Measurements from ENCODE around the gene UBN2. TPM values are rescaled to one million over a fixed set of nuclear protein-coding genes. Genes with fewer than 3 reads are reported as not detected.
"Not testable (repeated sequence)": the region's sequence is repeated elsewhere in the genome, so short reads cannot be mapped to it uniquely, and the experiment has no call there.

Gene UBN2
- total RNA-seq (10 to 100 TPM; 15.4 to 17.8 TPM), total RNA-seq (27.5 to 38.7 reads per million in 2 donors)

DNA sequence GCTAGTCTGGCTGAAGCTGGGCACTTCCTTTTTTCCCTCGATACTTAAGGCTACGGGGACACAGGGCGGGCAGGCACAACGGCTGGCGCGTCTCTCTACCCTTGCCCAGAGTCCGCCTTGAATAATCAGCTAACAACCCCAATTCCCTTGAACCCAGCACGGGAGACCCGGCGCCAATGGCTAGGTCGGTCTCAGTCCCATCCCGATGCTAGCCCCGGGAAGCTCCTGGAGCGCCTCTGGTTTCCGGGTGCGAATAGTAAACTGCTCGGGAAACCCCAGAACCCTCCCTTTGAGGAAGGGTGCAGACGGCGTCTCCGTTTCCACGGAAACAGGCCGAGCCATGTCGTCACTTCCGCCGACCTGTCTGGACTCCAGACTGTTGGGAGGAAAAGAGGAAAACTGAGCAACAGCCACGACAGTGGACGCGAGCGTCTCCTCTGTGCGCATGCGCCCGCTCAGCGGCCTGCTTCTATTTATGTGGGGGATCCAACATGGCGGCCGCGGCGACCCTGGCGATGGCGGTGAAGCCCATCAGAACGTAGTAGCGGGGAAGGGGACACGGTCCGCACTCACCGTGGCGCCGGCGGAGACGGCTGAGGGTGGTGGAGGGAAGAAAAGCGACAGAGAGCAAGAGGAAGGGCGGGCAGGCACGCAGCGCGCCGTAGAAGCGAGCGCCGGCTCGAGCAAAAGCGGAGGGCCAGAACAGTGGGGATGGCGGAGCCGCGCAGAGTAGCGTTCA, at the start of gene UBN2:
Gene UBN2 (plus strand): TSS at position 464 of the 739 bp plus-strand sequence. CDS start 248 bp downstream, at position 712.
- H3K27ac Mint-ChIP-seq, result peak within 1 kb of the TSS; percentile 98
- peak within 1 kb of the TSS; percentile 100 for H3K4me3 Mint-ChIP-seq
- peaks cover 4% of the 10 kb centered on the region for H3K36me3 Mint-ChIP-seq (ENCODE audit: low read depth)
- peaks cover 22% of the 10 kb centered on the region for H3K4me1 Mint-ChIP-seq
- DNase-seq, result peak; percentile 72 to 81 (median 74)
- no peaks in the 10 kb centered on the region for H3K9me3 ChIP-seq (ENCODE audit: control insufficient read depth, low read length, poor library complexity, severe bottlenecking)
- ATAC-seq, result peak; percentile 79
- peaks cover 10% of the 10 kb centered on the region for H3K27me3 Mint-ChIP-seq

- DNase-seq, result no peak
- no peaks in the 10 kb centered on the region for H3K27me3 Mint-ChIP-seq
- no peaks in the 10 kb centered on the region for H3K9me3 ChIP-seq (ENCODE audit: control insufficient read depth, low read length, poor library complexity, severe bottlenecking)
- peaks cover 10% of the 10 kb centered on the region for H3K36me3 Mint-ChIP-seq (ENCODE audit: low read depth)
- no peak overlapping the region for H3K27ac Mint-ChIP-seq
- ATAC-seq, result no peak
- no peak overlapping the region for H3K4me3 Mint-ChIP-seq
- peaks cover 8% of the 10 kb centered on the region for H3K4me1 Mint-ChIP-seq
These were observed 49.6 kb upstream of the UBN2 start for GRCh38 chr7:139181404-139181803.

- no peak overlapping the region for H3K27ac Mint-ChIP-seq
- no peaks in the 10 kb centered on the region for H3K9me3 ChIP-seq (ENCODE audit: control insufficient read depth, low read length, poor library complexity, severe bottlenecking)
- peaks cover 9% of the 10 kb centered on the region for H3K4me1 Mint-ChIP-seq
- ATAC-seq (no peak), DNase-seq (no peak)
- H3K36me3 Mint-ChIP-seq (ENCODE audit: low read depth), result peaks cover 10% of the 10 kb centered on the region
- H3K4me3 Mint-ChIP-seq, result no peak overlapping the region
- H3K27me3 Mint-ChIP-seq, result no peaks in the 10 kb centered on the region
These were observed 48.7 kb upstream of the UBN2 start for GRCh38 chr7:139182363-139182762.

DNA sequence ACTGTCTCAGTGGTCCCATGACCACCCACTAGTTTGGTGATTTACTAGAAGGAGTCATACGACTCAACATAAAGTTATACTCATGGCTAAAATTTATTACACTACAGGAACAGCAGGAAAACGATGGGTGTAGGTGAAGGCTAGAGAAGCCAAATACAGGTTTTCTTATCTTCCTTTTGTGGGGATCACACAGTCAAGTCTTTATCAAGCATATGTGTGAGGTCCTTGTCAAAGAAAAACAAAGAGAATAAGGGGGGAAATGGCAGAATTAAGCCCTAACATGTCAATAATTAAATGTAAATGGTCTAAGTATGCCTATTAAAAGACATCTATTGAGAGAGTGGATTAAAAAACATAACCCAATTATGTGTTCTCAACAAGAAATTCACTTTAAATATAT, 47.8 kb upstream of the UBN2 start:
- DNase-seq (no peak), ATAC-seq (no peak)
- no peaks in the 10 kb centered on the region for H3K27me3 Mint-ChIP-seq
- peaks cover 10% of the 10 kb centered on the region for H3K36me3 Mint-ChIP-seq (ENCODE audit: low read depth)
- H3K9me3 ChIP-seq (ENCODE audit: control insufficient read depth, low read length, poor library complexity, severe bottlenecking), result no peaks in the 10 kb centered on the region
- no peak overlapping the region for H3K4me3 Mint-ChIP-seq
- H3K4me1 Mint-ChIP-seq, result peaks cover 9% of the 10 kb centered on the region
- H3K27ac Mint-ChIP-seq, result no peak overlapping the region

- no peaks in the 10 kb centered on the region for H3K9me3 ChIP-seq (ENCODE audit: control insufficient read depth, low read length, poor library complexity, severe bottlenecking)
- Mint-ChIP-seq H3K27ac (no peak overlapping the region), H3K4me1 (peaks cover 9% of the 10 kb centered on the region), H3K27me3 (no peaks in the 10 kb centered on the region), H3K36me3 (ENCODE audit: low read depth) (peaks cover 10% of the 10 kb centered on the region), H3K4me3 (no peak overlapping the region)
- no peak for ATAC-seq
- no peak for DNase-seq
These were observed 47.1 kb upstream of the UBN2 start for GRCh38 chr7:139183878-139184338.

GRCh38 chr7:139186146-139186545, 44.9 kb upstream of the UBN2 start:
- H3K4me1 Mint-ChIP-seq, result peaks cover 9% of the 10 kb centered on the region
- no peak overlapping the region for H3K27ac Mint-ChIP-seq
- no peak overlapping the region for H3K4me3 Mint-ChIP-seq
- no peaks in the 10 kb centered on the region for H3K27me3 Mint-ChIP-seq
- peaks cover 9% of the 10 kb centered on the region for H3K36me3 Mint-ChIP-seq (ENCODE audit: low read depth)
- ATAC-seq (no peak), DNase-seq (no peak)
- H3K9me3 ChIP-seq (ENCODE audit: control insufficient read depth, low read length, poor library complexity, severe bottlenecking), result no peaks in the 10 kb centered on the region

- no peak overlapping the region for H3K4me3 Mint-ChIP-seq
- DNase-seq (no peak), ATAC-seq (no peak)
- no peaks in the 10 kb centered on the region for H3K27me3 Mint-ChIP-seq
- H3K36me3 Mint-ChIP-seq (ENCODE audit: low read depth), result no peaks in the 10 kb centered on the region
- no peak overlapping the region for H3K27ac Mint-ChIP-seq
- H3K9me3 ChIP-seq (ENCODE audit: control insufficient read depth, low read length, poor library complexity, severe bottlenecking), result no peaks in the 10 kb centered on the region
- H3K4me1 Mint-ChIP-seq, result peaks cover 4% of the 10 kb centered on the region
These were observed 41.7 kb upstream of the UBN2 start for GRCh38 chr7:139189357-139189756.

- no peaks in the 10 kb centered on the region for H3K9me3 ChIP-seq (ENCODE audit: control insufficient read depth, low read length, poor library complexity, severe bottlenecking)
- Mint-ChIP-seq H3K27ac (no peak overlapping the region), H3K4me1 (no peaks in the 10 kb centered on the region), H3K4me3 (no peak overlapping the region), H3K27me3 (no peaks in the 10 kb centered on the region), H3K36me3 (ENCODE audit: low read depth) (no peaks in the 10 kb centered on the region)
- DNase-seq (no peak), ATAC-seq (no peak)
These were observed 38.9 kb upstream of the UBN2 start for GRCh38 chr7:139192014-139192706.

GRCh38 chr7:139200382-139200781, 30.7 kb upstream of the UBN2 start:
- no peaks in the 10 kb centered on the region for H3K36me3 Mint-ChIP-seq (ENCODE audit: low read depth)
- H3K27me3 Mint-ChIP-seq, result peaks cover 13% of the 10 kb centered on the region
- no peak for DNase-seq
- ATAC-seq, result no peak
- no peak overlapping the region for H3K27ac Mint-ChIP-seq
- no peaks in the 10 kb centered on the region for H3K4me1 Mint-ChIP-seq
- no peaks in the 10 kb centered on the region for H3K9me3 ChIP-seq (ENCODE audit: control insufficient read depth, low read length, poor library complexity, severe bottlenecking)
- no peak overlapping the region for H3K4me3 Mint-ChIP-seq

- no peak overlapping the region for H3K4me3 Mint-ChIP-seq
- ATAC-seq (no peak), DNase-seq (no peak)
- no peaks in the 10 kb centered on the region for H3K36me3 Mint-ChIP-seq (ENCODE audit: low read depth)
- peaks cover 13% of the 10 kb centered on the region for H3K27me3 Mint-ChIP-seq
- H3K27ac Mint-ChIP-seq, result no peak overlapping the region
- no peaks in the 10 kb centered on the region for H3K4me1 Mint-ChIP-seq
- no peaks in the 10 kb centered on the region for H3K9me3 ChIP-seq (ENCODE audit: control insufficient read depth, low read length, poor library complexity, severe bottlenecking)
These were observed 27.0 kb upstream of the UBN2 start for GRCh38 chr7:139203992-139204391.

DNA sequence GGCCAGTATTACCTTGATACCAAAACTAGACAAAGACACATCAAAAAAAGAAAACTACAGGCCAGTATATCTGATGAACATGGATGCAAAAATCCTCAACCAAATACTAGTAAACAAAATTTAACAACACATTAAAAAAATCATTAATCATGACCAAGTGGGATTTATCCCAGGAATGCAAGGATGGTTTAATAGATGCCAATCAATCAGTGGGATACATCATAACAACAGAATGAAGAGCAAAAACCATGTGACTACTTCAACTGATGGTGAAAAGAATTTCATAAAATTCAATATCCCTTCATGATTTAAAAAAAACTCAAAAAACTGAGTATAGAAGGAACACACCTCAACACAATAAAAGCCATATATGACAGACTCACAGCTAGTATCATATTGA, 25.2 kb upstream of the UBN2 start:
- H3K4me3 Mint-ChIP-seq, result no peak overlapping the region
- ATAC-seq (no peak), DNase-seq (no peak)
- no peak overlapping the region for H3K27ac Mint-ChIP-seq
- H3K27me3 Mint-ChIP-seq, result peaks cover 8% of the 10 kb centered on the region
- no peaks in the 10 kb centered on the region for H3K36me3 Mint-ChIP-seq (ENCODE audit: low read depth)
- no peaks in the 10 kb centered on the region for H3K4me1 Mint-ChIP-seq
- no peaks in the 10 kb centered on the region for H3K9me3 ChIP-seq (ENCODE audit: control insufficient read depth, low read length, poor library complexity, severe bottlenecking)

GRCh38 chr7:139212133-139212532, 18.9 kb upstream of the UBN2 start:
- no peaks in the 10 kb centered on the region for H3K27me3 Mint-ChIP-seq
- no peaks in the 10 kb centered on the region for H3K9me3 ChIP-seq (ENCODE audit: control insufficient read depth, low read length, poor library complexity, severe bottlenecking)
- DNase-seq (no peak), ATAC-seq (no peak)
- H3K4me1 Mint-ChIP-seq, result no peaks in the 10 kb centered on the region
- no peak overlapping the region for H3K27ac Mint-ChIP-seq
- H3K4me3 Mint-ChIP-seq, result no peak overlapping the region
- no peaks in the 10 kb centered on the region for H3K36me3 Mint-ChIP-seq (ENCODE audit: low read depth)

GRCh38 chr7:139213489-139213888, 17.5 kb upstream of the UBN2 start:
- H3K27me3 Mint-ChIP-seq; H3K9me3 ChIP-seq (ENCODE audit: control insufficient read depth, low read length, poor library complexity, severe bottlenecking); DNase-seq; H3K4me3 Mint-ChIP-seq; ATAC-seq; H3K36me3 Mint-ChIP-seq (ENCODE audit: low read depth); H3K27ac Mint-ChIP-seq; H3K4me1 Mint-ChIP-seq: not testable (repeated sequence)

GRCh38 chr7:139218173-139218572, 12.9 kb upstream of the UBN2 start:
- Mint-ChIP-seq H3K4me1 (no peaks in the 10 kb centered on the region), H3K27ac (no peak overlapping the region), H3K27me3 (peaks cover 17% of the 10 kb centered on the region), H3K36me3 (ENCODE audit: low read depth) (no peaks in the 10 kb centered on the region), H3K4me3 (no peak overlapping the region)
- DNase-seq, result no peak
- no peak for ATAC-seq
- H3K9me3 ChIP-seq (ENCODE audit: control insufficient read depth, low read length, poor library complexity, severe bottlenecking), result no peaks in the 10 kb centered on the region

All from T-helper 17 cell (primary cell).